Osteocyte (in vitro differentiated cells): ENCODE measurements around the gene EDEM2. TPM values are rescaled to one million over a fixed set of nuclear protein-coding genes. Genes with fewer than 3 reads are reported as not detected.
"Not testable (repeated sequence)": the region's sequence is repeated elsewhere in the genome, so short reads cannot be mapped to it uniquely, and the experiment has no call there.

Experiments used
- DNase-seq: peaks from one replicate; pipeline ENCODE4 v3.0.0; 2021; ENCODE audit warnings: mixed read lengths; ENCODE audit not compliant: unreplicated experiment; ENCODE audit errors: extremely low spot score
- H3K27ac Mint-ChIP-seq: one replicate; pipeline ENCODE4 v1.8.0; 2021; ENCODE audit warnings: mild to moderate bottlenecking, mixed read lengths; ENCODE audit not compliant: unreplicated experiment
- H3K27me3 Mint-ChIP-seq: one replicate; pipeline ENCODE4 v1.8.0; 2021; ENCODE audit warnings: mixed read lengths; ENCODE audit not compliant: unreplicated experiment
- H3K36me3 Mint-ChIP-seq: one replicate; pipeline ENCODE4 v1.8.0; 2021; ENCODE audit warnings: mixed read lengths; ENCODE audit not compliant: unreplicated experiment
- H3K4me1 Mint-ChIP-seq: one replicate; pipeline ENCODE4 v1.8.0; 2021; ENCODE audit warnings: mixed read lengths; ENCODE audit not compliant: unreplicated experiment
- H3K4me3 Mint-ChIP-seq: one replicate; pipeline ENCODE4 v1.8.0; 2021; ENCODE audit warnings: mild to moderate bottlenecking, moderate library complexity, mixed read lengths; ENCODE audit not compliant: unreplicated experiment
- H3K9me3 Mint-ChIP-seq: one replicate; pipeline ENCODE4 v1.8.0; 2021; ENCODE audit warnings: mixed read lengths; ENCODE audit not compliant: unreplicated experiment
- CTCF ChIP-seq: fragments of 200-600 bp; sonication (generic); IDR thresholded peaks from 2 replicates; pipeline ENCODE4 v1.5.0; 2021; ENCODE audit warnings: antibody characterized with exemption, mild to moderate bottlenecking, moderate library complexity
- total RNA-seq: library from RNA; stranded (reverse); gene quantifications from 2 replicates; pipeline ENCODE4 v1.2.1, GENCODE V29; 2021

Gene EDEM2
- total RNA-seq, 1 donor from 2014 or later: 17.5 TPM

- H3K36me3 Mint-ChIP-seq: peaks cover 35% of the 10 kb centered on the region
- H3K27me3 Mint-ChIP-seq: no peaks in the 10 kb centered on the region
- no peak overlapping the region for H3K4me3 Mint-ChIP-seq
These were observed 31.5 kb downstream of the EDEM2 start for GRCh38 chr20:35115606-35116005.

GRCh38 chr20:35112276-35112675 lies 34.9 kb downstream of the EDEM2 start:
- H3K27me3 Mint-ChIP-seq, DNase-seq, H3K9me3 Mint-ChIP-seq, H3K4me3 Mint-ChIP-seq, H3K27ac Mint-ChIP-seq, H3K4me1 Mint-ChIP-seq: not testable (repeated sequence)
- peaks cover 25% of the 10 kb centered on the region for H3K36me3 Mint-ChIP-seq

More at GRCh38 chr20:35115606-35116005, 31.5 kb downstream of the EDEM2 start:
- Mint-ChIP-seq H3K4me1 (peaks cover 10% of the 10 kb centered on the region), H3K9me3 (no peaks in the 10 kb centered on the region), H3K27ac (no peak overlapping the region)
- TF ChIP-seq CTCF: no peak
- DNase-seq: no peak

GRCh38 chr20:35111141-35111888 lies 35.8 kb downstream of the EDEM2 start:
- no peaks in the 10 kb centered on the region for H3K4me1 Mint-ChIP-seq
- H3K36me3 Mint-ChIP-seq: peaks cover 25% of the 10 kb centered on the region
- DNase-seq: no peak
- H3K27me3 Mint-ChIP-seq: no peaks in the 10 kb centered on the region
- H3K4me3 Mint-ChIP-seq: no peak overlapping the region
- no peaks in the 10 kb centered on the region for H3K9me3 Mint-ChIP-seq
- TF ChIP-seq CTCF: no peak
- no peak overlapping the region for H3K27ac Mint-ChIP-seq

- Mint-ChIP-seq H3K27ac (no peak overlapping the region), H3K36me3 (peaks cover 13% of the 10 kb centered on the region), H3K4me1 (no peaks in the 10 kb centered on the region), H3K9me3 (no peaks in the 10 kb centered on the region), H3K27me3 (no peaks in the 10 kb centered on the region), H3K4me3 (no peak overlapping the region)
- TF ChIP-seq CTCF: no peak
- no peak for DNase-seq
These were observed 38.2 kb downstream of the EDEM2 start for GRCh38 chr20:35108921-35109320.

GRCh38 chr20:35106827-35107380 lies 40.2 kb downstream of the EDEM2 start:
- no peak for DNase-seq
- no peak for TF ChIP-seq CTCF
- Mint-ChIP-seq H3K27ac (no peak overlapping the region), H3K4me1 (no peaks in the 10 kb centered on the region), H3K9me3 (no peaks in the 10 kb centered on the region), H3K4me3 (no peak overlapping the region), H3K27me3 (no peaks in the 10 kb centered on the region), H3K36me3 (peaks cover 13% of the 10 kb centered on the region)
